Progenitor cell of endocrine pancreas (in vitro differentiated cells): ENCODE data around the gene NGRN. TPM values are rescaled to one million over a fixed set of nuclear protein-coding genes. Genes with fewer than 3 reads are reported as not detected.
A peak's percentile ranks its signal among the peaks of the same experiment; 100 is the strongest.

Experiments
- DNase-seq: peaks from one replicate; pipeline ENCODE4 v3.0.0; 2021; ENCODE audit warnings: low spot score; ENCODE audit not compliant: unreplicated experiment
- H3K27ac Mint-ChIP-seq: 2 replicates; pipeline ENCODE4 v1.8.0; 2021; ENCODE audit warnings: mild to moderate bottlenecking, moderate library complexity, mixed read lengths
- H3K27me3 Mint-ChIP-seq: 2 replicates; pipeline ENCODE4 v1.8.0; 2021; ENCODE audit warnings: mixed read lengths
- H3K36me3 Mint-ChIP-seq: 2 replicates; pipeline ENCODE4 v1.8.0; 2022; ENCODE audit warnings: mixed read lengths; ENCODE audit not compliant: insufficient read depth
- H3K4me1 Mint-ChIP-seq: 2 replicates; pipeline ENCODE4 v1.8.0; 2021; ENCODE audit warnings: low read depth, mixed read lengths
- H3K4me3 Mint-ChIP-seq: 2 replicates; pipeline ENCODE4 v1.8.0; 2021; ENCODE audit warnings: low read depth, mild to moderate bottlenecking, moderate library complexity, mixed read lengths
- H3K9me3 Mint-ChIP-seq: 2 replicates; pipeline ENCODE4 v1.8.0; 2021; ENCODE audit warnings: low read depth, mixed read lengths
- total RNA-seq: library from RNA; stranded (reverse); gene quantifications from 2 replicates; pipeline ENCODE4 v1.2.1, GENCODE V29; 2021
- TF ChIP-seq, protein P1 (sequence below): fragments of 200-600 bp; sonication (generic); IDR thresholded peaks from one replicate; pipeline ENCODE4 v1.5.0; 2021; ENCODE audit warnings: antibody characterized with exemption, mild to moderate bottlenecking; ENCODE audit not compliant: unreplicated experiment

NGRN gene
- total RNA-seq, 1 donor from 2014 or later = 121 TPM

DNA sequence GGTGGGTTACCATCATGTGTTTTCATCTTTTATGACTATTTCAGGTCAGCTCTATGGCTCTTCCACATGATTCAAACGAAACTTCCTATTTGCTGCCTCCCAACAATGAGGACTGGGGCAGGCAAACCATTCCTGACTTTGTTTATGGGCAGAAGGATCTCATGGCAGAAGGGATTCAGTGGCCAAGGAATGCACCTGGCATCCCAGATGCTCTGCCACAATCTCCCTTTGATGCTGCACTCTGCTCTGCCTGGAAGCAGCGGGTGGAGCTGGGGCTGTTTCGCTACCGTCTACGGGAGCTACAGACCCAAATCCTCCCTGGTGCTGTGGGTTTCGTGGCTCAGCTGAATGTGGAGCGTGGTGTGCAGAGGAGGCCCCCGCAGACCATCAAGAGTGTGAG is 24.6 kb upstream of the NGRN start:
- Mint-ChIP-seq H3K27me3 (no peaks in the 10 kb centered on the region), H3K27ac (no peak overlapping the region), H3K36me3 (peaks cover 6% of the 10 kb centered on the region), H3K9me3 (no peaks in the 10 kb centered on the region), H3K4me1 (no peaks in the 10 kb centered on the region), H3K4me3 (no peak overlapping the region)
- DNase-seq = no peak
- TF ChIP-seq, protein P1, sequence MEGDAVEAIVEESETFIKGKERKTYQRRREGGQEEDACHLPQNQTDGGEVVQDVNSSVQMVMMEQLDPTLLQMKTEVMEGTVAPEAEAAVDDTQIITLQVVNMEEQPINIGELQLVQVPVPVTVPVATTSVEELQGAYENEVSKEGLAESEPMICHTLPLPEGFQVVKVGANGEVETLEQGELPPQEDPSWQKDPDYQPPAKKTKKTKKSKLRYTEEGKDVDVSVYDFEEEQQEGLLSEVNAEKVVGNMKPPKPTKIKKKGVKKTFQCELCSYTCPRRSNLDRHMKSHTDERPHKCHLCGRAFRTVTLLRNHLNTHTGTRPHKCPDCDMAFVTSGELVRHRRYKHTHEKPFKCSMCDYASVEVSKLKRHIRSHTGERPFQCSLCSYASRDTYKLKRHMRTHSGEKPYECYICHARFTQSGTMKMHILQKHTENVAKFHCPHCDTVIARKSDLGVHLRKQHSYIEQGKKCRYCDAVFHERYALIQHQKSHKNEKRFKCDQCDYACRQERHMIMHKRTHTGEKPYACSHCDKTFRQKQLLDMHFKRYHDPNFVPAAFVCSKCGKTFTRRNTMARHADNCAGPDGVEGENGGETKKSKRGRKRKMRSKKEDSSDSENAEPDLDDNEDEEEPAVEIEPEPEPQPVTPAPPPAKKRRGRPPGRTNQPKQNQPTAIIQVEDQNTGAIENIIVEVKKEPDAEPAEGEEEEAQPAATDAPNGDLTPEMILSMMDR = no peak

- Mint-ChIP-seq H3K9me3 (no peaks in the 10 kb centered on the region), H3K27me3 (peaks cover 3% of the 10 kb centered on the region), H3K27ac (no peak overlapping the region), H3K4me1 (no peaks in the 10 kb centered on the region), H3K36me3 (peaks cover 6% of the 10 kb centered on the region), H3K4me3 (no peak overlapping the region)
- TF ChIP-seq, protein P1 = no peak
- no peak for DNase-seq
Measured at GRCh38 chr15:90241343-90242192, 23.9 kb upstream of the NGRN start.

DNA sequence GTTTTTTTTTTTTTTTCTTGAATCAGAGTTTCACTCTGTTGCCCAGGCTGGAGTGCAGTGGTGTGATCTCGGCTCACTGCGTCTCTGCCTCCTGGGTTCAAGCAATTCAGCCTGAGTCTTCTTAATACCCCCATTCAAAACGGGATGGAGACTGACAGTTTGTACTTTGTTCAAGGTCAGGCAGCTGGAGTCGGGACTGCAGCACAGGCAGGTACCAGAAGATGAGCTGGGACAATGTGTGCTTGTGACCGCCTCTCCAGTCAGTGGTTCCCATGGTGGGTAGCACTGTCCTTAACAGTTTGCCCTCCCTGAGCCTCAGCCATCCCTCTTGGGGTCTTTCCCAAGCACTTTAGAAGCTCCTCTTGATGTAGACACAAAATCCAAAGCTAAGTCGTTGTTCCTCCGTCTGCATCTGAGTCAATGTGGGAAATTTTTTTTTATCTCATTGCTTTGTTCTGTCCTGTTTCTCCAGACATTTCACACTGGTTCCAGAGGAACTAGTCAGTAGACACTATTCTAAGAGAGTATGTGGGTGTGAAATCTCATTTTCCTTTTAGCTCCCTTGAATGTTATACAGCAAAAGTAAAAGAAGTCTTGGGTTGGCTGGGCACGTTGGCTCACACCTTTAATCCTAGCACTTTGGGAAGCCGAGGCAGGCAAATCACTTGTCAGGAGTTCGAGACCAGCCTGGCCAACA is 21.4 kb upstream of the NGRN start:
- H3K27ac Mint-ChIP-seq = no peak overlapping the region

GRCh38 chr15:90248789-90249202 is 16.7 kb upstream of the NGRN start:
- no peak for DNase-seq
- H3K36me3 Mint-ChIP-seq = no peaks in the 10 kb centered on the region
- H3K4me1 Mint-ChIP-seq = no peaks in the 10 kb centered on the region
- no peaks in the 10 kb centered on the region for H3K9me3 Mint-ChIP-seq
- peak overlapping the region; percentile 74 for H3K4me3 Mint-ChIP-seq
- peaks cover 13% of the 10 kb centered on the region for H3K27me3 Mint-ChIP-seq
- peak overlapping the region; percentile 58 for H3K27ac Mint-ChIP-seq
- TF ChIP-seq, protein P1 = no peak

More for the DNA sequence above, 21.4 kb upstream of the NGRN start:
- Mint-ChIP-seq H3K36me3 (peaks cover 2% of the 10 kb centered on the region), H3K4me3 (no peak overlapping the region), H3K27me3 (peaks cover 3% of the 10 kb centered on the region), H3K9me3 (no peaks in the 10 kb centered on the region), H3K4me1 (no peaks in the 10 kb centered on the region)
- no peak for DNase-seq
- TF ChIP-seq, protein P1 = no peak

DNA sequence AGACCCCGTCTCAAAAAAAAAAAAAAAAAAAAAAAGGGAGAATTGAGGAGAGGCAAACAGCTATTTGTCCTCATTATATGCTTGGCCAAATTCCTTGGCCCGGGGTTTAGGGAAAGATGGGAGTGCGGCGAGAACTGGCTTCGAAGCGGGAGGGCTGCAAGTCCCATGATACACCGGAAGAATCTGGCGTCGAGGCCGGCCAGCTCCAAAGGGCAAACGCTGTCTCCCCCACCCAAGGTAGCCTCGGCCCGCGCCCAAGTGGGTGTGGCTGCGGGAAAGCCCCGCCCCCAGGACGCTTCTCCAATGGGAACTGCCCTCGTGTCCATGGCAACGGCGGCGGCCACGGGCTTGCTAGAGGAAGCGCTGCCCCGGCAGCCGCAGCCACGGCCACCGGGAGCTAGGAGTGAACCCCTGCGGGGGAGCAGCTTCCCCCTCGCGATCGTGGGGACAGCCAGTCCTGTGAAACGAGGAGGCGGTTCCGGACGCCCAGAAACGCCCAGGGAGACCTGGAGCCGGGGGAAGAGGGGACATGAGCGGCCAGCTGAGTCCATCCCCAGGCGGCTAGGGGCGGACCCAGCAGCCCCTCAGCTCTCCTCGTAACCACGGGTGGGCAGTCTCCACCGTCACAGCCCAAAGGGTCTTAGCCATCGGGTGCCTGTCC is 16.1 kb upstream of the NGRN start, which contains the start of gene TTLL13:
TSS of gene TTLL13 (plus strand) at position 354 of the 661 bp plus-strand sequence. CDS start 1,075 bp downstream, outside the sequence.
- Mint-ChIP-seq H3K4me1 (no peaks in the 10 kb centered on the region), H3K4me3 (peak within 1 kb of the TSS; percentile 74), H3K27ac (peak within 1 kb of the TSS; percentile 58), H3K27me3 (peaks cover 13% of the 10 kb centered on the region), H3K36me3 (no peaks in the 10 kb centered on the region), H3K9me3 (no peaks in the 10 kb centered on the region)
- TF ChIP-seq, protein P1 = no peak
- peak; percentile 96 for DNase-seq
